HEK293 (cell line): Measurements from ENCODE around the gene PPP1R1B.

Source experiments
- CTCF ChIP-seq: fragments of 450-650 bp; formaldehyde crosslinking; IDR thresholded peaks from 2 replicates; pipeline ENCODE4 v1.5.1; 2016; ENCODE audit warnings: missing biosample characterization, missing genetic modification characterization
- ZBTB1 ChIP-seq: fragments of 450-650 bp; formaldehyde crosslinking; IDR thresholded peaks from 2 replicates; pipeline ENCODE4 v1.5.1; 2016; ENCODE audit warnings: missing biosample characterization, missing genetic modification characterization
- ZBTB26 ChIP-seq: fragments of 450-650 bp; formaldehyde crosslinking; optimal IDR thresholded peaks from 2 replicates; pipeline ENCODE3; 2016; ENCODE audit warnings: missing biosample characterization, mild to moderate bottlenecking, missing genetic modification characterization
- ZNF280D ChIP-seq: fragments of 450-650 bp; formaldehyde crosslinking; IDR thresholded peaks from 2 replicates; pipeline ENCODE4 v1.5.1; 2016; ENCODE audit warnings: missing biosample characterization, missing genetic modification characterization
- ZNF354C ChIP-seq: fragments of 450-650 bp; formaldehyde crosslinking; IDR thresholded peaks from 2 replicates; pipeline ENCODE4 v1.5.1; 2016; ENCODE audit warnings: missing biosample characterization, missing genetic modification characterization, low read depth, borderline replicate concordance
- ZSCAN16 ChIP-seq: fragments of 450-650 bp; formaldehyde crosslinking; IDR thresholded peaks from 2 replicates; pipeline ENCODE4 v1.5.1; 2016; ENCODE audit warnings: missing biosample characterization, missing genetic modification characterization

- TF ChIP-seq ZBTB1 (tag by site-specific recombination) (no peak), ZNF280D (tag by site-specific recombination) (no peak), ZNF354C (tag by site-specific recombination) (no peak), CTCF (no peak), ZSCAN16 (tag by site-specific recombination) (no peak), ZBTB26 (no peak)
Measured at GRCh38 chr17:39593371-39593770, 33.4 kb upstream of the PPP1R1B start.
